Progenitor cell of endocrine pancreas (in vitro differentiated cells): Measurements from ENCODE around the gene OR4F15. TPM values are rescaled to one million over a fixed set of nuclear protein-coding genes. Genes with fewer than 3 reads are reported as not detected.
"Not testable (repeated sequence)": the region's sequence is repeated elsewhere in the genome, so short reads cannot be mapped to it uniquely, and the experiment has no call there.

ENCODE experiments used
- DNase-seq: peaks from one replicate; pipeline ENCODE4 v3.0.0; 2021; ENCODE audit warnings: low spot score; ENCODE audit not compliant: unreplicated experiment
- H3K27ac Mint-ChIP-seq: 2 replicates; pipeline ENCODE4 v1.8.0; 2021; ENCODE audit warnings: mild to moderate bottlenecking, moderate library complexity, mixed read lengths
- H3K27me3 Mint-ChIP-seq: 2 replicates; pipeline ENCODE4 v1.8.0; 2021; ENCODE audit warnings: mixed read lengths
- H3K36me3 Mint-ChIP-seq: 2 replicates; pipeline ENCODE4 v1.8.0; 2022; ENCODE audit warnings: mixed read lengths; ENCODE audit not compliant: insufficient read depth
- H3K4me1 Mint-ChIP-seq: 2 replicates; pipeline ENCODE4 v1.8.0; 2021; ENCODE audit warnings: low read depth, mixed read lengths
- H3K4me3 Mint-ChIP-seq: 2 replicates; pipeline ENCODE4 v1.8.0; 2021; ENCODE audit warnings: low read depth, mild to moderate bottlenecking, moderate library complexity, mixed read lengths
- H3K9me3 Mint-ChIP-seq: 2 replicates; pipeline ENCODE4 v1.8.0; 2021; ENCODE audit warnings: low read depth, mixed read lengths
- CTCF ChIP-seq: fragments of 200-600 bp; sonication (generic); IDR thresholded peaks from one replicate; pipeline ENCODE4 v1.5.0; 2021; ENCODE audit warnings: antibody characterized with exemption, mild to moderate bottlenecking; ENCODE audit not compliant: unreplicated experiment
- total RNA-seq: library from RNA; stranded (reverse); gene quantifications from 2 replicates; pipeline ENCODE4 v1.2.1, GENCODE V29; 2021

OR4F15 gene
- total RNA-seq, 1 donor from 2014 or later, result not detected

GRCh38 chr15:101773496-101774100, 38.4 kb upstream of the OR4F15 start:
- H3K9me3 Mint-ChIP-seq, result no peaks in the 10 kb centered on the region

GRCh38 chr15:101775136-101775535, 36.9 kb upstream of the OR4F15 start:
- no peak for TF ChIP-seq CTCF
- peaks cover 44% of the 10 kb centered on the region for H3K27me3 Mint-ChIP-seq
- H3K36me3 Mint-ChIP-seq, result no peaks in the 10 kb centered on the region
- H3K9me3 Mint-ChIP-seq, result no peaks in the 10 kb centered on the region
- no peak overlapping the region for H3K27ac Mint-ChIP-seq
- DNase-seq, result no peak
- no peak overlapping the region for H3K4me3 Mint-ChIP-seq
- H3K4me1 Mint-ChIP-seq, result no peaks in the 10 kb centered on the region

More at GRCh38 chr15:101773496-101774100, 38.4 kb upstream of the OR4F15 start:
- Mint-ChIP-seq H3K36me3 (no peaks in the 10 kb centered on the region), H3K4me3 (no peak overlapping the region), H3K27ac (no peak overlapping the region), H3K4me1 (no peaks in the 10 kb centered on the region), H3K27me3 (peaks cover 36% of the 10 kb centered on the region)
- DNase-seq, result no peak
- TF ChIP-seq CTCF, result peak; percentile 42

GRCh38 chr15:101778576-101778975, 33.4 kb upstream of the OR4F15 start:
- not testable (repeated sequence) for H3K27ac Mint-ChIP-seq, H3K4me3 Mint-ChIP-seq, H3K36me3 Mint-ChIP-seq, DNase-seq, H3K9me3 Mint-ChIP-seq, H3K4me1 Mint-ChIP-seq
- peaks cover 33% of the 10 kb centered on the region for H3K27me3 Mint-ChIP-seq

GRCh38 chr15:101780225-101780624, 31.8 kb upstream of the OR4F15 start:
- H3K27ac Mint-ChIP-seq, H3K4me3 Mint-ChIP-seq, H3K9me3 Mint-ChIP-seq, H3K36me3 Mint-ChIP-seq, DNase-seq, H3K4me1 Mint-ChIP-seq: not testable (repeated sequence)
- H3K27me3 Mint-ChIP-seq, result peaks cover 34% of the 10 kb centered on the region

GRCh38 chr15:101781928-101782327, 30.1 kb upstream of the OR4F15 start:
- Mint-ChIP-seq H3K4me1 (no peaks in the 10 kb centered on the region), H3K36me3 (no peaks in the 10 kb centered on the region), H3K4me3 (no peak overlapping the region), H3K27ac (no peak overlapping the region), H3K27me3 (peaks cover 22% of the 10 kb centered on the region), H3K9me3 (peaks cover 2% of the 10 kb centered on the region)
- no peak for TF ChIP-seq CTCF
- DNase-seq, result no peak

GRCh38 chr15:101784644-101785043, 27.4 kb upstream of the OR4F15 start:
- no peak overlapping the region for H3K4me3 Mint-ChIP-seq
- H3K9me3 Mint-ChIP-seq, result peaks cover 3% of the 10 kb centered on the region
- H3K27me3 Mint-ChIP-seq, result peaks cover 9% of the 10 kb centered on the region
- H3K27ac Mint-ChIP-seq, result no peak overlapping the region
- TF ChIP-seq CTCF, result no peak
- H3K36me3 Mint-ChIP-seq, result no peaks in the 10 kb centered on the region
- peaks cover 2% of the 10 kb centered on the region for H3K4me1 Mint-ChIP-seq
- no peak for DNase-seq

- H3K4me3 Mint-ChIP-seq, H3K27ac Mint-ChIP-seq, DNase-seq, H3K27me3 Mint-ChIP-seq, H3K4me1 Mint-ChIP-seq, H3K36me3 Mint-ChIP-seq, H3K9me3 Mint-ChIP-seq: not testable (repeated sequence)
Observed at GRCh38 chr15:101786422-101786821, 25.6 kb upstream of the OR4F15 start.

GRCh38 chr15:101788001-101788400, 24.0 kb upstream of the OR4F15 start:
- not testable (repeated sequence) for H3K4me1 Mint-ChIP-seq, H3K36me3 Mint-ChIP-seq, H3K27ac Mint-ChIP-seq, DNase-seq, H3K9me3 Mint-ChIP-seq, H3K27me3 Mint-ChIP-seq, H3K4me3 Mint-ChIP-seq

GRCh38 chr15:101788503-101789269, 23.3 kb upstream of the OR4F15 start:
- H3K27ac Mint-ChIP-seq, DNase-seq, H3K4me1 Mint-ChIP-seq, H3K27me3 Mint-ChIP-seq, H3K4me3 Mint-ChIP-seq, H3K36me3 Mint-ChIP-seq, H3K9me3 Mint-ChIP-seq: not testable (repeated sequence)
